K562 (cell line): ENCODE results near the gene SIMC1.

Source experiments
- NFE2L1 ChIP-seq: fragments of 450-650 bp; IDR thresholded peaks from 2 replicates; pipeline ENCODE4 v1.6.1; 2016; ENCODE audit warnings: missing genetic modification characterization, low read depth, mild to moderate bottlenecking, missing compliant biosample characterization, moderate library complexity, borderline replicate concordance
- ZNF830 ChIP-seq: fragments of 250-450 bp; sonication (Bioruptor Pico); IDR thresholded peaks from 2 replicates; pipeline ENCODE4 v1.5.0; 2021; ENCODE audit warnings: mild to moderate bottlenecking
- TF ChIP-seq, protein P1 (sequence below): fragments of 150-350 bp; IDR thresholded peaks from 2 replicates; pipeline ENCODE4 v1.6.1; 2014; ENCODE audit warnings: low read depth, mild to moderate bottlenecking, low read length, borderline replicate concordance
- TF ChIP-seq, protein P2 (sequence below): fragments of 450-650 bp; formaldehyde crosslinking; IDR thresholded peaks from 2 replicates; pipeline ENCODE4 v1.4.0; 2022; ENCODE audit warnings: missing genetic modification characterization
- TF ChIP-seq, protein P3 (sequence below), 2 experiments: IDR thresholded peaks in 1 of 2; conservative IDR thresholded peaks in 1 of 2; 2 replicates each; pipeline ENCODE4 v1.6.1; 2016; ENCODE audit warnings: low read depth in 2 of 2, mild to moderate bottlenecking in 1 of 2, missing compliant biosample characterization in 1 of 2, missing genetic modification characterization in 1 of 2, moderate library complexity in 1 of 2
- TF ChIP-seq, protein P4 (sequence below): sonication (generic); formaldehyde crosslinking; IDR thresholded peaks from 2 replicates; pipeline ENCODE4 v1.8.1; 2023; ENCODE audit warnings: mild to moderate bottlenecking, missing genetic modification reagents

DNA sequence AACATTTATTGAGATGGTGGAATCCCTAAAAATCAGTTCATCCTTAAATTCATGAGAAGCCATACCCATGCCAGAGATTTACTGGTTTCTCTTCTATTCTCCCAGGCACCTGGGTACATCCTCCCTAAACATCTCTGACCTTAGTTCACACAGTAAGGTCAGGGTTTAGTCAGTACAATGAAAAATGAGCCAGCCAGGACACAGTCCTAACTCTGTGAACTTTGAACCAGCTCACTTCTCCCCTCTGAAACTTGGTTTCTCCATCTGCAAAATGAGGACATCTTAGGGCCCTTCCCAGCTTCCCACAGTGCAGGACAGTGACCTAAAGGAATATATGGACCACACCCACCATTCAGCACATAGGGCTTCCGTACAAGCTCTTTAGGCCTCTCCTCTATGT is 148.3 kb downstream of the SIMC1 start:
- TF ChIP-seq, protein P1, sequence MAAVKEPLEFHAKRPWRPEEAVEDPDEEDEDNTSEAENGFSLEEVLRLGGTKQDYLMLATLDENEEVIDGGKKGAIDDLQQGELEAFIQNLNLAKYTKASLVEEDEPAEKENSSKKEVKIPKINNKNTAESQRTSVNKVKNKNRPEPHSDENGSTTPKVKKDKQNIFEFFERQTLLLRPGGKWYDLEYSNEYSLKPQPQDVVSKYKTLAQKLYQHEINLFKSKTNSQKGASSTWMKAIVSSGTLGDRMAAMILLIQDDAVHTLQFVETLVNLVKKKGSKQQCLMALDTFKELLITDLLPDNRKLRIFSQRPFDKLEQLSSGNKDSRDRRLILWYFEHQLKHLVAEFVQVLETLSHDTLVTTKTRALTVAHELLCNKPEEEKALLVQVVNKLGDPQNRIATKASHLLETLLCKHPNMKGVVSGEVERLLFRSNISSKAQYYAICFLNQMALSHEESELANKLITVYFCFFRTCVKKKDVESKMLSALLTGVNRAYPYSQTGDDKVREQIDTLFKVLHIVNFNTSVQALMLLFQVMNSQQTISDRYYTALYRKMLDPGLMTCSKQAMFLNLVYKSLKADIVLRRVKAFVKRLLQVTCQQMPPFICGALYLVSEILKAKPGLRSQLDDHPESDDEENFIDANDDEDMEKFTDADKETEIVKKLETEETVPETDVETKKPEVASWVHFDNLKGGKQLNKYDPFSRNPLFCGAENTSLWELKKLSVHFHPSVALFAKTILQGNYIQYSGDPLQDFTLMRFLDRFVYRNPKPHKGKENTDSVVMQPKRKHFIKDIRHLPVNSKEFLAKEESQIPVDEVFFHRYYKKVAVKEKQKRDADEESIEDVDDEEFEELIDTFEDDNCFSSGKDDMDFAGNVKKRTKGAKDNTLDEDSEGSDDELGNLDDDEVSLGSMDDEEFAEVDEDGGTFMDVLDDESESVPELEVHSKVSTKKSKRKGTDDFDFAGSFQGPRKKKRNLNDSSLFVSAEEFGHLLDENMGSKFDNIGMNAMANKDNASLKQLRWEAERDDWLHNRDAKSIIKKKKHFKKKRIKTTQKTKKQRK, result no peak
- TF ChIP-seq, protein P2, sequence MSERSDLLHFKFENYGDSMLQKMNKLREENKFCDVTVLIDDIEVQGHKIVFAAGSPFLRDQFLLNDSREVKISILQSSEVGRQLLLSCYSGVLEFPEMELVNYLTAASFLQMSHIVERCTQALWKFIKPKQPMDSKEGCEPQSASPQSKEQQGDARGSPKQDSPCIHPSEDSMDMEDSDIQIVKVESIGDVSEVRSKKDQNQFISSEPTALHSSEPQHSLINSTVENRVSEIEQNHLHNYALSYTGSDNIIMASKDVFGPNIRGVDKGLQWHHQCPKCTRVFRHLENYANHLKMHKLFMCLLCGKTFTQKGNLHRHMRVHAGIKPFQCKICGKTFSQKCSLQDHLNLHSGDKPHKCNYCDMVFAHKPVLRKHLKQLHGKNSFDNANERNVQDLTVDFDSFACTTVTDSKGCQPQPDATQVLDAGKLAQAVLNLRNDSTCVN (CRISPR knock-in tag), result no peak
- no peak for TF ChIP-seq NFE2L1
- TF ChIP-seq, protein P3, sequence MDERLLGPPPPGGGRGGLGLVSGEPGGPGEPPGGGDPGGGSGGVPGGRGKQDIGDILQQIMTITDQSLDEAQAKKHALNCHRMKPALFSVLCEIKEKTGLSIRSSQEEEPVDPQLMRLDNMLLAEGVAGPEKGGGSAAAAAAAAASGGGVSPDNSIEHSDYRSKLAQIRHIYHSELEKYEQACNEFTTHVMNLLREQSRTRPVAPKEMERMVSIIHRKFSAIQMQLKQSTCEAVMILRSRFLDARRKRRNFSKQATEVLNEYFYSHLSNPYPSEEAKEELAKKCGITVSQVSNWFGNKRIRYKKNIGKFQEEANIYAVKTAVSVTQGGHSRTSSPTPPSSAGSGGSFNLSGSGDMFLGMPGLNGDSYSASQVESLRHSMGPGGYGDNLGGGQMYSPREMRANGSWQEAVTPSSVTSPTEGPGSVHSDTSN (CRISPR knock-in tag; IDR thresholded peaks at IDR 0.05; ENCODE audit: low read depth), result no peak
- TF ChIP-seq, protein P3 (tag; conservative IDR thresholded peaks at IDR 0.05; ENCODE audit: low read depth), result no peak
- no peak for TF ChIP-seq ZNF830 (CRISPR knock-in tag)
- TF ChIP-seq, protein P4, sequence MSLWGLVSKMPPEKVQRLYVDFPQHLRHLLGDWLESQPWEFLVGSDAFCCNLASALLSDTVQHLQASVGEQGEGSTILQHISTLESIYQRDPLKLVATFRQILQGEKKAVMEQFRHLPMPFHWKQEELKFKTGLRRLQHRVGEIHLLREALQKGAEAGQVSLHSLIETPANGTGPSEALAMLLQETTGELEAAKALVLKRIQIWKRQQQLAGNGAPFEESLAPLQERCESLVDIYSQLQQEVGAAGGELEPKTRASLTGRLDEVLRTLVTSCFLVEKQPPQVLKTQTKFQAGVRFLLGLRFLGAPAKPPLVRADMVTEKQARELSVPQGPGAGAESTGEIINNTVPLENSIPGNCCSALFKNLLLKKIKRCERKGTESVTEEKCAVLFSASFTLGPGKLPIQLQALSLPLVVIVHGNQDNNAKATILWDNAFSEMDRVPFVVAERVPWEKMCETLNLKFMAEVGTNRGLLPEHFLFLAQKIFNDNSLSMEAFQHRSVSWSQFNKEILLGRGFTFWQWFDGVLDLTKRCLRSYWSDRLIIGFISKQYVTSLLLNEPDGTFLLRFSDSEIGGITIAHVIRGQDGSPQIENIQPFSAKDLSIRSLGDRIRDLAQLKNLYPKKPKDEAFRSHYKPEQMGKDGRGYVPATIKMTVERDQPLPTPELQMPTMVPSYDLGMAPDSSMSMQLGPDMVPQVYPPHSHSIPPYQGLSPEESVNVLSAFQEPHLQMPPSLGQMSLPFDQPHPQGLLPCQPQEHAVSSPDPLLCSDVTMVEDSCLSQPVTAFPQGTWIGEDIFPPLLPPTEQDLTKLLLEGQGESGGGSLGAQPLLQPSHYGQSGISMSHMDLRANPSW (CRISPR knock-in tag), result no peak
